IMR-90 (cell line): Measurements from ENCODE around the gene ATP9B. TPM values are rescaled to one million over a fixed set of nuclear protein-coding genes. Genes with fewer than 3 reads are reported as not detected.

Experiments
- ATAC-seq: fragments of 200-7000 bp; cut with Tn5 transposase; 2 replicates; pipeline ENCODE4 v1.9.1; 2020; ENCODE audit warnings: low read depth, mild to moderate bottlenecking, moderate library complexity
- BruUV-seq: library from RNA; stranded (reverse); fragments of 400-500 nt; replicated peaks from 2 replicates; lab custom pipeline; 2021; lab: Mats Ljungman, UMichigan
- CTCF ChIA-PET: fragments of 300-600 bp; formaldehyde crosslinking; extraction: SDS; loops from one replicate; lab custom pipeline; 2021; ENCODE audit warnings: antibody characterized with exemption; lab: Yijun Ruan, JAX
- POLR2A ChIA-PET: fragments of 300-600 bp; sonication (Branson Sonifier 250); formaldehyde crosslinking; loops from one replicate; lab custom pipeline; 2022; ENCODE audit warnings: antibody characterized with exemption; ENCODE audit not compliant: unreplicated experiment; lab: Charles Lee
- DNase-seq: peaks from one replicate; pipeline ENCODE4 v3.0.0; 2013
- H2AFZ ChIP-seq: replicated peaks from 2 replicates; pipeline ENCODE3; 2013; ENCODE audit warnings: low read length, mild to moderate bottlenecking; ENCODE audit not compliant: poor library complexity
- H2AK5ac ChIP-seq: 2 replicates; pipeline ENCODE4 v1.6.1; 2013; ENCODE audit warnings: low read depth, low read length, inconsistent platforms
- H2AK9ac ChIP-seq: replicated peaks from 2 replicates; pipeline ENCODE3; 2013; ENCODE audit warnings: mild to moderate bottlenecking, low read depth, low read length, moderate library complexity; ENCODE audit not compliant: poor library complexity
- H2BK120ac ChIP-seq: 2 replicates; pipeline ENCODE4 v1.6.1; 2013; ENCODE audit warnings: low read depth, low read length, inconsistent platforms
- H2BK15ac ChIP-seq: 3 replicates; pipeline ENCODE4 v1.6.1; 2013; ENCODE audit warnings: low read depth, low read length, inconsistent platforms
- H2BK20ac ChIP-seq: 2 replicates; pipeline ENCODE4 v1.6.1; 2013; ENCODE audit warnings: low read depth, mild to moderate bottlenecking, inconsistent platforms, low read length, moderate library complexity
- H2BK5ac ChIP-seq: 2 replicates; pipeline ENCODE4 v1.6.1; 2013; ENCODE audit warnings: mild to moderate bottlenecking, low read depth, low read length, inconsistent platforms; ENCODE audit not compliant: poor library complexity, severe bottlenecking
- H3K14ac ChIP-seq: replicated peaks from 2 replicates; pipeline ENCODE4 v1.6.1; 2013; ENCODE audit warnings: low read depth, low read length, inconsistent platforms
- H3K18ac ChIP-seq: 2 replicates; pipeline ENCODE4 v1.6.1; 2013; ENCODE audit warnings: low read depth, low read length, control low read depth
- H3K23ac ChIP-seq: 2 replicates; pipeline ENCODE4 v1.6.1; 2013; ENCODE audit warnings: low read depth, low read length, inconsistent platforms
- H3K27ac ChIP-seq: 2 replicates; pipeline ENCODE4 v1.5.1; 2013; ENCODE audit warnings: mild to moderate bottlenecking, control low read depth, low read length; ENCODE audit not compliant: insufficient read depth
- H3K27me3 ChIP-seq: 2 replicates; pipeline ENCODE4 v1.6.1; 2013; ENCODE audit warnings: low read length; ENCODE audit not compliant: control insufficient read depth, insufficient read depth
- H3K36me3 ChIP-seq: 2 replicates; pipeline ENCODE4 v1.6.1; 2013; ENCODE audit warnings: low read length, mixed read lengths; ENCODE audit not compliant: control insufficient read depth, insufficient read depth
- H3K4ac ChIP-seq: 2 replicates; pipeline ENCODE4 v1.6.1; 2013; ENCODE audit warnings: low read depth, low read length, inconsistent platforms
- H3K4me1 ChIP-seq: 2 replicates; pipeline ENCODE4 v1.6.1; 2013; ENCODE audit warnings: low read length, mixed read lengths; ENCODE audit not compliant: control insufficient read depth, insufficient read depth
- H3K4me2 ChIP-seq: 2 replicates; pipeline ENCODE4 v1.6.1; 2013; ENCODE audit warnings: low read depth, mild to moderate bottlenecking, control low read depth, low read length, moderate library complexity
- H3K4me3 ChIP-seq: 2 replicates; pipeline ENCODE4 v1.5.1; 2013; ENCODE audit warnings: low read depth, mild to moderate bottlenecking, control low read depth, low read length, moderate library complexity; ENCODE audit not compliant: insufficient read depth
- H3K56ac ChIP-seq: 2 replicates; pipeline ENCODE4 v1.6.1; 2013; ENCODE audit warnings: low read length, inconsistent platforms; ENCODE audit not compliant: insufficient read depth; ENCODE audit errors: extremely low read depth
- H3K79me1 ChIP-seq, 2 experiments: 2 replicates each; pipeline ENCODE4 v1.6.1; 2013; ENCODE audit warnings: low read length in 2 of 2, inconsistent platforms in 1 of 2, low read depth in 1 of 2
- H3K9ac ChIP-seq: 2 replicates; pipeline ENCODE4 v1.6.1; 2013; ENCODE audit warnings: low read depth, low read length, control low read depth
- H3K9me1 ChIP-seq: 2 replicates; pipeline ENCODE4 v1.6.1; 2013; ENCODE audit warnings: low read length, inconsistent platforms; ENCODE audit not compliant: insufficient read depth
- H3K9me3 ChIP-seq: 2 replicates; pipeline ENCODE4 v1.6.1; 2013; ENCODE audit warnings: low read length; ENCODE audit not compliant: control insufficient read depth, insufficient read depth
- H4K20me1 ChIP-seq: 2 replicates; pipeline ENCODE4 v1.6.1; 2013; ENCODE audit warnings: low read length, inconsistent platforms; ENCODE audit not compliant: insufficient read depth
- H4K5ac ChIP-seq: 2 replicates; pipeline ENCODE4 v1.6.1; 2013; ENCODE audit warnings: mild to moderate bottlenecking, low read depth, low read length, control low read depth
- H4K8ac ChIP-seq, 2 experiments: 2 replicates each; pipeline ENCODE4 v1.6.1; 2013; ENCODE audit warnings: low read depth in 2 of 2, low read length in 2 of 2, control low read depth in 1 of 2, inconsistent platforms in 1 of 2
- H4K91ac ChIP-seq: 2 replicates; pipeline ENCODE4 v1.6.1; 2013; ENCODE audit warnings: low read depth, low read length, inconsistent platforms; ENCODE audit not compliant: insufficient read depth
- CEBPB ChIP-seq: IDR thresholded peaks from 2 replicates; pipeline ENCODE4 v1.6.1; 2012; ENCODE audit warnings: low read depth, low read length, improper control_type of control experiment
- CTCF ChIP-seq: conservative IDR thresholded peaks from 2 replicates; pipeline ENCODE4 v1.5.1; 2012; ENCODE audit warnings: mild to moderate bottlenecking, low read depth, low read length, improper control_type of control experiment
- ELK1 ChIP-seq: fragments of 150-350 bp; IDR thresholded peaks from 2 replicates; pipeline ENCODE4 v1.6.1; 2016; ENCODE audit warnings: low read depth, mild to moderate bottlenecking, low read length, moderate library complexity, borderline replicate concordance
- MAFK ChIP-seq: IDR thresholded peaks from 2 replicates; pipeline ENCODE4 v1.6.1; 2012; ENCODE audit warnings: low read depth, low read length, improper control_type of control experiment
- MAZ ChIP-seq: IDR thresholded peaks from 2 replicates; pipeline ENCODE4 v1.6.1; 2012; ENCODE audit warnings: low read depth, mild to moderate bottlenecking, low read length, improper control_type of control experiment, moderate library complexity, borderline replicate concordance
- RAD21 ChIP-seq: IDR thresholded peaks from 2 replicates; pipeline ENCODE4 v1.6.1; 2012; ENCODE audit warnings: low read length, improper control_type of control experiment
- RFX5 ChIP-seq: IDR thresholded peaks from 2 replicates; pipeline ENCODE4 v1.8.0; 2012; ENCODE audit warnings: low read depth, mild to moderate bottlenecking, low read length, moderate library complexity
- WGBS, 2 experiments: methylation state at CpG; one replicate each; pipeline versions ENCODE4 v1.1.5 to v1.1.7; 2013; ENCODE audit warnings: missing lambda C conversion rate in 2 of 2; ENCODE audit not compliant: insufficient read length in 1 of 2; ENCODE audit errors: extremely low coverage in 2 of 2; 5-methylcytosine and 5-hydroxymethylcytosine counted together
- dilution Hi-C: fragments of 300-500 bp; cut with HindIII; formaldehyde crosslinking; loops from one replicate; pipeline ENCODE4 v1.14.3; 2018; ENCODE audit warnings: low sequenced_read_pairs; ENCODE audit not compliant: unreplicated experiment
- in situ Hi-C: fragments of 300-500 bp; cut with MboI; formaldehyde crosslinking; loops from 3 replicates; pipeline ENCODE4 v1.14.3; 2019; ENCODE audit warnings: low sequenced_read_pairs, inconsistent platforms, mixed read lengths
- intact Hi-C: fragments of 100-400 bp; cut with micrococcal nuclease; formaldehyde crosslinking; loops from 2 replicates; pipeline ENCODE4 v1.10.0; 2022
- polyA plus RNA-seq, 3 experiments: library from polyadenylated mRNA; depleted of rRNA; stranded (reverse); fragments of >200 nt; gene quantifications; 2 replicates each; pipeline ENCODE4 v1.2.3, GENCODE V29; 2012; ENCODE audit warnings: low replicate concordance in 1 of 3
- total RNA-seq: library from RNA; depleted of rRNA; stranded (reverse); fragments of >200 nt; gene quantifications from 2 replicates; pipeline ENCODE4 v1.2.3, GENCODE V29; 2012

Gene ATP9B
- total and polyA plus RNA-seq, 2 of the 4 experiments (the other 2 are of a cell fraction): 11.0 to 11.5 TPM

- Histone ChIP-seq H2AK5ac (no peak overlapping the region), H3K36me3 (peaks cover 44% of the 10 kb centered on the region), H2BK5ac (no peak overlapping the region), H3K56ac (no peak overlapping the region), H3K9me3 (no peaks in the 10 kb centered on the region), H3K9me1 (peaks cover 6% of the 10 kb centered on the region), H2BK15ac (no peak overlapping the region), H3K4me2 (no peak overlapping the region), H4K20me1 (no peaks in the 10 kb centered on the region), H3K27ac (no peak overlapping the region), H4K5ac (no peak overlapping the region), H4K91ac (no peak overlapping the region), H3K9ac (no peak overlapping the region), H3K18ac (no peak overlapping the region), H3K4me1 (0 out of 2 replicates have a peak, but pooled peaks cover 3% of the 10 kb centered on the region), H2AK9ac (no peak overlapping the region), H3K27me3 (no peaks in the 10 kb centered on the region), H3K4ac (no peak overlapping the region), H3K14ac (no peak overlapping the region), H2BK20ac (no peak overlapping the region), H3K4me3 (no peak overlapping the region), H3K79me1 (no peaks in the 10 kb centered on the region), H2AFZ (no peak overlapping the region), H2BK120ac (no peak overlapping the region), H4K8ac (no peak overlapping the region), H3K23ac (no peak overlapping the region)
- no peak for TF ChIP-seq RFX5
- TF ChIP-seq CTCF: no peak
- no peak for TF ChIP-seq ELK1
- TF ChIP-seq CEBPB: no peak
- no peak for TF ChIP-seq RAD21
- TF ChIP-seq MAZ: no peak
- no peak for TF ChIP-seq MAFK
- intact Hi-C loops: no loop called here
- dilution Hi-C loops: no loop called here
- ChIA-PET POLR2A (no interaction called here), CTCF (no interaction called here)
- ATAC-seq (no peak), DNase-seq (no peak)
- WGBS, 2 experiments: 100% methylated on average over 3 of the region's 11 CpGs; no CpG with 5 or more reads in 1 of the 2 experiments
- in situ Hi-C loops: no loop called here
- BruUV-seq: no TSS peak
Observed at GRCh38 chr18:79345366-79345765, 276.2 kb downstream of the ATP9B start.
